Immature natural killer cell (primary cell): ENCODE results near the gene KIF25. TPM values are rescaled to one million over a fixed set of nuclear protein-coding genes. Genes with fewer than 3 reads are reported as not detected.
"Not testable (repeated sequence)": the region's sequence is repeated elsewhere in the genome, so short reads cannot be mapped to it uniquely, and the experiment has no call there.

ENCODE experiments used
- DNase-seq, 3 donors: peaks; one replicate each; pipeline ENCODE4 v3.0.0; 2022; ENCODE audit warnings: mixed read lengths in 1 of 3
- H3K27ac Mint-ChIP-seq, 6 donors: one replicate each; pipeline ENCODE4 v1.8.0; 2020; ENCODE audit warnings: mixed read lengths in 6 of 6, mild to moderate bottlenecking in 5 of 6, inconsistent platforms in 4 of 6, moderate library complexity in 3 of 6
- H3K27me3 Mint-ChIP-seq, 3 donors: one replicate each; pipeline ENCODE4 v1.8.0; 2020 to 2021; ENCODE audit warnings: low read depth in 3 of 3, mild to moderate bottlenecking in 3 of 3, mixed read lengths in 3 of 3, moderate library complexity in 3 of 3, inconsistent platforms in 1 of 3
- H3K36me3 Mint-ChIP-seq, 3 donors: one replicate each; pipeline ENCODE4 v1.8.0; 2020; ENCODE audit warnings: mixed read lengths in 3 of 3, inconsistent platforms in 2 of 3, mild to moderate bottlenecking in 2 of 3
- H3K4me1 Mint-ChIP-seq, 2 donors: one replicate each; pipeline ENCODE4 v1.8.0; 2020; ENCODE audit warnings: inconsistent platforms in 2 of 2, mild to moderate bottlenecking in 2 of 2, mixed read lengths in 2 of 2, moderate library complexity in 1 of 2
- H3K4me3 Mint-ChIP-seq, 5 donors: one replicate each; pipeline ENCODE4 v1.8.0; 2020; ENCODE audit warnings: mild to moderate bottlenecking in 5 of 5, mixed read lengths in 5 of 5, inconsistent platforms in 3 of 5, moderate library complexity in 3 of 5
- H3K9me3 Mint-ChIP-seq, 6 donors: one replicate each; pipeline ENCODE4 v1.8.0; 2020; ENCODE audit warnings: mild to moderate bottlenecking in 6 of 6, mixed read lengths in 6 of 6, inconsistent platforms in 4 of 6, moderate library complexity in 3 of 6
- polyA plus RNA-seq, 3 donors: library from polyadenylated mRNA; unstranded; fragments of 300-500 nt; fragmentation: Illumina TruSeq; gene quantifications; one replicate each; pipeline ENCODE4 v1.2.3, GENCODE V29; 2021

Gene KIF25
- polyA plus RNA-seq, 3 donors from 2014 or later: not detected

- H3K4me3 Mint-ChIP-seq: no peak overlapping the region
- no peak for DNase-seq
- no peaks in the 10 kb centered on the region for H3K36me3 Mint-ChIP-seq
- H3K27ac Mint-ChIP-seq: no peak overlapping the region
- H3K27me3 Mint-ChIP-seq: peaks cover 0 to 2% (median 0%) of the 10 kb centered on the region in 3 donors
- no peaks in the 10 kb centered on the region for H3K4me1 Mint-ChIP-seq
- H3K9me3 Mint-ChIP-seq: peaks cover 0 to 1% (median 0%) of the 10 kb centered on the region in 6 donors
These were observed 3.6 kb upstream of the KIF25 start for GRCh38 chr6:167993831-167994230.

- H3K27ac Mint-ChIP-seq: no peak overlapping the region
- no peaks in the 10 kb centered on the region for H3K4me1 Mint-ChIP-seq
- DNase-seq: no peak
- H3K36me3 Mint-ChIP-seq: no peaks in the 10 kb centered on the region
- H3K9me3 Mint-ChIP-seq: peaks cover 0 to 1% (median 0%) of the 10 kb centered on the region in 6 donors
- peaks cover 0 to 2% (median 0%) of the 10 kb centered on the region in 3 donors for H3K27me3 Mint-ChIP-seq
- H3K4me3 Mint-ChIP-seq: no peak overlapping the region
These were observed 2.2 kb upstream of the KIF25 start for GRCh38 chr6:167995302-167995701.

GRCh38 chr6:167995731-167996151 is 1.7 kb upstream of the KIF25 start:
- H3K36me3 Mint-ChIP-seq: no peaks in the 10 kb centered on the region
- H3K9me3 Mint-ChIP-seq: peaks cover 0 to 1% (median 0%) of the 10 kb centered on the region in 6 donors
- H3K27me3 Mint-ChIP-seq: peaks cover 0 to 2% (median 1%) of the 10 kb centered on the region in 3 donors
- H3K4me3 Mint-ChIP-seq: no peak overlapping the region
- no peak overlapping the region for H3K27ac Mint-ChIP-seq
- no peak for DNase-seq
- no peaks in the 10 kb centered on the region for H3K4me1 Mint-ChIP-seq

GRCh38 chr6:167996424-167997199 is 859 bp upstream of the KIF25 start:
- no peak for DNase-seq
- Mint-ChIP-seq H3K9me3 (peaks cover 0 to 1% (median 0%) of the 10 kb centered on the region in 6 donors), H3K4me3 (peak overlapping the region in 1 of 5 donors; percentile 40), H3K27ac (no peak overlapping the region), H3K27me3 (peaks cover 0 to 2% (median 1%) of the 10 kb centered on the region in 3 donors), H3K36me3 (no peaks in the 10 kb centered on the region), H3K4me1 (no peaks in the 10 kb centered on the region)

GRCh38 chr6:167998215-167998614 is 744 bp downstream of the KIF25 start:
- no peaks in the 10 kb centered on the region for H3K4me1 Mint-ChIP-seq
- no peak for DNase-seq
- H3K27ac Mint-ChIP-seq: no peak overlapping the region
- H3K9me3 Mint-ChIP-seq: peaks cover 0 to 2% (median under 1%) of the 10 kb centered on the region in 6 donors
- H3K4me3 Mint-ChIP-seq: no peak overlapping the region
- H3K36me3 Mint-ChIP-seq: no peaks in the 10 kb centered on the region
- H3K27me3 Mint-ChIP-seq: peaks cover 0 to 4% (median 1%) of the 10 kb centered on the region in 3 donors

- DNase-seq: no peak
- H3K27ac Mint-ChIP-seq: no peak overlapping the region
- H3K36me3 Mint-ChIP-seq: no peaks in the 10 kb centered on the region
- H3K4me1 Mint-ChIP-seq: no peaks in the 10 kb centered on the region
- peaks cover 0 to 5% (median 3%) of the 10 kb centered on the region in 3 donors for H3K27me3 Mint-ChIP-seq
- no peak overlapping the region for H3K4me3 Mint-ChIP-seq
- H3K9me3 Mint-ChIP-seq: peaks cover 0 to 3% (median under 1%) of the 10 kb centered on the region in 6 donors
These were observed 2.9 kb downstream of the KIF25 start for GRCh38 chr6:168000198-168001028.

GRCh38 chr6:168001029-168001332 is 3.5 kb downstream of the KIF25 start:
- DNase-seq: no peak
- peaks cover 0 to 5% (median 3%) of the 10 kb centered on the region in 3 donors for H3K27me3 Mint-ChIP-seq
- H3K36me3 Mint-ChIP-seq: no peaks in the 10 kb centered on the region
- no peak overlapping the region for H3K4me3 Mint-ChIP-seq
- peaks cover 0 to 3% (median under 1%) of the 10 kb centered on the region in 6 donors for H3K9me3 Mint-ChIP-seq
- no peak overlapping the region for H3K27ac Mint-ChIP-seq
- H3K4me1 Mint-ChIP-seq: no peaks in the 10 kb centered on the region

- not testable (repeated sequence) for H3K9me3 Mint-ChIP-seq, H3K27ac Mint-ChIP-seq, DNase-seq, H3K36me3 Mint-ChIP-seq, H3K4me1 Mint-ChIP-seq, H3K27me3 Mint-ChIP-seq, H3K4me3 Mint-ChIP-seq
These were observed 4.0 kb downstream of the KIF25 start for GRCh38 chr6:168001514-168001913.

GRCh38 chr6:168002804-168003203 is 5.3 kb downstream of the KIF25 start:
- H3K27ac Mint-ChIP-seq: no peak overlapping the region

GRCh38 chr6:168004023-168004422 is 6.6 kb downstream of the KIF25 start:
- no peaks in the 10 kb centered on the region for H3K4me1 Mint-ChIP-seq
- DNase-seq: no peak
- H3K9me3 Mint-ChIP-seq: peaks cover 0 to 3% (median 0%) of the 10 kb centered on the region in 6 donors
- no peak overlapping the region for H3K27ac Mint-ChIP-seq
- no peaks in the 10 kb centered on the region for H3K36me3 Mint-ChIP-seq
- peaks cover 2 to 5% (median 3%) of the 10 kb centered on the region in 3 donors for H3K27me3 Mint-ChIP-seq
- no peak overlapping the region for H3K4me3 Mint-ChIP-seq

More at GRCh38 chr6:168002804-168003203, 5.3 kb downstream of the KIF25 start:
- Mint-ChIP-seq H3K27me3 (peaks cover 0 to 5% (median 3%) of the 10 kb centered on the region in 3 donors), H3K9me3 (peaks cover 0 to 3% (median 0%) of the 10 kb centered on the region in 6 donors), H3K4me3 (no peak overlapping the region), H3K4me1 (no peaks in the 10 kb centered on the region), H3K36me3 (no peaks in the 10 kb centered on the region)
- DNase-seq: no peak

- Mint-ChIP-seq H3K9me3 (peaks cover 0 to 4% (median 0%) of the 10 kb centered on the region in 6 donors), H3K27me3 (peaks cover 2 to 5% (median 3%) of the 10 kb centered on the region in 3 donors), H3K4me1 (no peaks in the 10 kb centered on the region), H3K36me3 (no peaks in the 10 kb centered on the region), H3K27ac (no peak overlapping the region), H3K4me3 (no peak overlapping the region)
- no peak for DNase-seq
These were observed 7.5 kb downstream of the KIF25 start for GRCh38 chr6:168004945-168005344.

GRCh38 chr6:168005796-168006195 is 8.3 kb downstream of the KIF25 start:
- H3K4me3 Mint-ChIP-seq: no peak overlapping the region
- no peaks in the 10 kb centered on the region for H3K4me1 Mint-ChIP-seq
- DNase-seq: no peak
- peaks cover 1 to 11% (median 5%) of the 10 kb centered on the region in 6 donors for H3K9me3 Mint-ChIP-seq
- peaks cover 0 to 2% (median 0%) of the 10 kb centered on the region in 3 donors for H3K36me3 Mint-ChIP-seq
- H3K27ac Mint-ChIP-seq: no peak overlapping the region
- H3K27me3 Mint-ChIP-seq: peaks cover 2 to 7% (median 2%) of the 10 kb centered on the region in 3 donors

GRCh38 chr6:168007592-168008338 is 10.3 kb downstream of the KIF25 start:
- Mint-ChIP-seq H3K4me1 (no peaks in the 10 kb centered on the region), H3K27ac (no peak overlapping the region), H3K36me3 (peaks cover 3 to 6% (median 5%) of the 10 kb centered on the region in 3 donors), H3K9me3 (peaks cover 12 to 27% (median 19%) of the 10 kb centered on the region in 6 donors), H3K27me3 (peaks cover 2 to 7% (median 5%) of the 10 kb centered on the region in 3 donors), H3K4me3 (no peak overlapping the region)
- DNase-seq: no peak
